ENCODE measurements around the gene PMEL. TPM values are rescaled to one million over a fixed set of nuclear protein-coding genes. Genes with fewer than 3 reads are reported as not detected.
A peak's percentile ranks its signal among the peaks of the same experiment; 100 is the strongest.

PMEL gene
- total RNA-seq, result 1 to 10 TPM; 3.4 to 3.8 TPM

- Histone ChIP-seq H3K36me3 (no peaks in the 10 kb centered on the region), H3K9me3 (no peaks in the 10 kb centered on the region), H3K27ac (peak within 1 kb of the TSS; percentile 66), H3K4me1 (peaks cover 3% of the 10 kb centered on the region), H3K4me3 (peak within 1 kb of the TSS; percentile 70), H3K9ac (ENCODE audit: low read depth in 2 of 2, low read length in 2 of 2) (peak within 1 kb of the TSS; percentile 87 to 96), H3K27me3 (no peaks in the 10 kb centered on the region)
- intact Hi-C loops (cut with DNase I), result no loop called here
- TF ChIP-seq CTCF (IDR thresholded peaks at IDR 0.05), result no peak
- DNase-seq, result peak; percentile 36
These were observed at the start of gene PMEL for GRCh38 chr12:55965941-55966407. Gene PMEL (minus strand): TSS chr12:55966042. CDS start chr12:55966011, 31 bp downstream.

- Histone ChIP-seq H3K4me1 (peaks cover 12% of the 10 kb centered on the region), H3K36me3 (no peaks in the 10 kb centered on the region), H3K9me3 (no peaks in the 10 kb centered on the region), H3K9ac (ENCODE audit: low read depth in 2 of 2, low read length in 2 of 2) (no peak overlapping the region), H3K4me3 (no peak overlapping the region), H3K27me3 (no peaks in the 10 kb centered on the region), H3K27ac (no peak overlapping the region)
- intact Hi-C loops (cut with DNase I), result no loop called here
- peak; percentile 48 for DNase-seq
- TF ChIP-seq CTCF (IDR thresholded peaks at IDR 0.05), result no peak
These were observed 48.4 kb upstream of the PMEL start for GRCh38 chr12:56014205-56014604.

GRCh38 chr12:56013482-56013881 is 47.6 kb upstream of the PMEL start:
- H3K4me3 ChIP-seq, result no peak overlapping the region
- H3K27me3 ChIP-seq, result no peaks in the 10 kb centered on the region
- H3K36me3 ChIP-seq, result no peaks in the 10 kb centered on the region
- peak; percentile 41 for DNase-seq
- TF ChIP-seq CTCF (IDR thresholded peaks at IDR 0.05), result no peak
- peaks cover 12% of the 10 kb centered on the region for H3K4me1 ChIP-seq
- intact Hi-C loops (cut with DNase I), result no loop called here
- no peak overlapping the region for H3K27ac ChIP-seq
- H3K9me3 ChIP-seq, result no peaks in the 10 kb centered on the region
- no peak overlapping the region for H3K9ac ChIP-seq (ENCODE audit: low read depth in 2 of 2, low read length in 2 of 2)

- H3K27me3 ChIP-seq, result no peaks in the 10 kb centered on the region
- no peak for DNase-seq
- H3K9me3 ChIP-seq, result no peaks in the 10 kb centered on the region
- intact Hi-C loops (cut with DNase I), result no loop called here
- H3K9ac ChIP-seq (ENCODE audit: low read depth in 2 of 2, low read length in 2 of 2), result no peak overlapping the region
- H3K36me3 ChIP-seq, result no peaks in the 10 kb centered on the region
- no peak overlapping the region for H3K4me3 ChIP-seq
- peaks cover 12% of the 10 kb centered on the region for H3K4me1 ChIP-seq
- TF ChIP-seq CTCF (IDR thresholded peaks at IDR 0.05), result no peak
- H3K27ac ChIP-seq, result no peak overlapping the region
These were observed 45.8 kb upstream of the PMEL start for GRCh38 chr12:56011509-56012090.

- intact Hi-C loops (cut with DNase I), result no loop called here
- no peak overlapping the region for H3K9ac ChIP-seq (ENCODE audit: low read depth in 2 of 2, low read length in 2 of 2)
- H3K27ac ChIP-seq, result no peak overlapping the region
- H3K4me1 ChIP-seq, result peaks cover 12% of the 10 kb centered on the region
- no peak overlapping the region for H3K4me3 ChIP-seq
- DNase-seq, result no peak
- TF ChIP-seq CTCF (IDR thresholded peaks at IDR 0.05), result no peak
- H3K9me3 ChIP-seq, result no peaks in the 10 kb centered on the region
- H3K36me3 ChIP-seq, result no peaks in the 10 kb centered on the region
- H3K27me3 ChIP-seq, result no peaks in the 10 kb centered on the region
These were observed 44.3 kb upstream of the PMEL start for GRCh38 chr12:56010111-56010570.

Measured in colonic mucosa (tissue), 4 donors.